ENCODE data around the gene FTO.

Gene FTO

DNA sequence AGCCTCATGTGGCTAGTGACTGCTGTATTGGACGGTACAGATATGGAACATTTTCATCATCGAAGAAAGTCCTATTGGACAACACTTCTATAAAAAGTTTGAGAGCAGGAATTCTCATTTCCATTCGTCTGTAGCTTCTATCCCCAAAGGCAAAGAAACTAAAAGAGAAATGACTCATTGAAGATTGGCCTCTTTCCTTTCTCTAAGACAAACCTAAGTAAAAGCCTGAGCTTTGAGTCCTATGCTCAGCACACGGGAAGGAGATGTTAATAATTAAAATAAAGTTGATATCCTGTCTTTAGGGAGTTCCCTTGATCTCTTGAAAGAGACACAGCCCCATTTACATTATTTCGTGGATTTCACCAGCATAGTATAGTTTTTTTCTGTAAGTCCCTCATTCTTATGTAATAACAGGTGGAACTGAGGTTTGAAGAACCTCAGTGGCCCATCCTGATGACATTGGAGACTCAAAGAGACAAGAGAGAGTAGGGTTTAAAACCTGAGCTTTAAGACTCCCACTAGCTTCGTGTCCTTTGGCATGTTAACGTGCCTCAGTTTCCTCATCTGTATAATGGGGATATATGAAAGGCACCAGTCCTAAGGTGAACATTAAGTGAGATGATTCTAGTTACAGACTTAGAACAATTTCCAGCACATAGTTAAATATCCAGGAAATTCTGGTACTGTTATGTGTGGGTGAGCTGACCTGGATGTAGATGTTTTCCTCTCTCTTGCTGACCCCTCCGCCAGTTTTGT, 408.7 kb downstream of the FTO start:
- FAIRE-seq: no peak
- DNase-seq (ENCODE audit: low spot score): no peak

DNA sequence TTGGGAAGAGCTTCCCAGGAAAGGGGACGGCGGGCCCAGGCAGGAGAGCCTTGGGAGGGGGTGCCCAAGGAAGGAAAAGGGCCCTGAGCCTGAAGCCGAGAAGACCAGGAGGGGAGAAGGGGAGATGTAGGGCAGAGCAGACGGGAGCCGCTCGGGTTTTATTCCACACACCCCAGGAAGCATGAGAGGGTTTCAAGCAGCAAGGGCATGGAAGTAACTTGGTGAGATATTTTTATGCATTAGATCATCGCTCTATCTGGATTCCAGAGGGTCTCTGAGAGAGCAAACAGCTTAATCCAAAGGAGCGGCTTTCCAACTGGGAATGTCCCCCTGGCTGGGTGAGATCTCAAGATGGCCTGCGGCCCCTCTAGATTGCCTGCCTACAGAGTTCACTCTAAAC, 411.6 kb downstream of the FTO start:
- FAIRE-seq (no peak), DNase-seq (ENCODE audit: low spot score) (no peak)

DNA sequence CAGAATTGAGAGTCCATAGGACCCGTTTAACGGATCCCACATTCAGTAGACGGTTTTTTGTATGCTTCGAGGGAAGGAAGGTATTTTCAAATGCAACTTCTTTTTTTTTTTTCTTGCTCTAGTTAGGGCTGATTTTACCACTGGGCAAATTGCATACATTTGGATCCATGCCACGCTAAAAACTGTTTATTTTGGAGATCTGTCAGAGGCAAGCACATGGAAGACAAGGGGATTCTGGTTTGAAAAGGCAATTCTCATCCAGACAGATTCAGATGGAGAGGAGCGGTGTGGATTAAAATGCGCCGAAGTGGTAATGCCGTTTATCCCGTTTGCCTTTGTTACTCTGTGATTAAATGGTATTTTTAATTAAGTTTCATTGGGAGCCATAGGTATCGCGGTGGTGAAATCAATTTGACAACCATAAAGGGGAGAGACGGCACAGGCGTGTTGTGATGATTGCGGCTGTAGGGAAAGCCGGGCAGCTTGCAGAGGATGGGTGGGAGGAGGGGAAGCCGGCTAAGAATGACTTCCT, 412.2 kb downstream of the FTO start:
- DNase-seq (ENCODE audit: low spot score) (no peak), FAIRE-seq (no peak)

DNA sequence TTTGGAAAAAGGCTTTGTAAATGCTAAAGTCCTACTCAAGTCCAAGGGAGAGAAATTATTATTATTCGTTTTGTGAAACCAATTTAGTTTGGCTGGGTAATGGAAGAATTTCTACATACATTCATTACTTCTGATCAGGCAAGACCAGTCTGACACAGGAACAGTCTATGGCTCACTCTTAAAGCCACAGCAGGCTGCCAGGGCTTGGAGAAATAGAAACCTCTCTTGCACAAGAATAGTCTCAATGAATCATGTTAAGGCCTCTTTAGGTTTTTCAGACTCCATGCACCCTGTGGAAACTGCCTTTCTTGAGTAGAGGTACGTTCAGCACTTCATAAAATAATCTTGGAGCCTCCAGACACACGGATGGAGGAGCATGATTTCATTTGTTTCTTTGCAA, 414.9 kb downstream of the FTO start:
- FAIRE-seq: no peak
- DNase-seq (ENCODE audit: low spot score): no peak

DNA sequence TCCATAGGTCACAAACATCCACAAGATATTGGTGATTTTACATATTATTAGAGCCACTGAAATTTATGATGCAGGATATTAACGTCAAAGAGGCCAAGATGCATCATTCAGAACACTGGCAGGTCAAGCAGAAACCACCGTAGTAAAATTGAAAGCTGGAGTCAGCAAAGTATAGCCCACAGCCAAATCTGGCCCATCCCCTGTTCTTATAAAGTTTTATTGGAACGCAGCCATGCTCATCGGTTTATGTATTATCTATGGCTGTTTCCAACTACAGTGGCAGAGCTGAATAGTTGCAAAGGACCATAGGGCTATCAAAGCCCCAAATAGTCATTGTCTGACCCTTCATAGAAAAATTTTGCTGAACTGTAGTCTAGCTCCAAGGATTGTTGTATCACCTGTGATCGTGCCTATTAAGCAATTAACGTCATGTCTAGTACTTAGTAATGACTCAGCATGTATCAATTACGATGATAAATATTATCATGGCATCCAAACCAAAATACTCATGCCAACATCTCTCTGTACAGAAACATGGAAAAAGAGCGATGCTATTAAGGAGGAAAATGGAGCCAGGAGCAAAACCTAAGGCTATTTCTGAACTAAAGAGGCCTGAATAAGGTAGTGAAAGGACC, 417.0 kb downstream of the FTO start:
- DNase-seq (ENCODE audit: low spot score): no peak
- FAIRE-seq: no peak

DNA sequence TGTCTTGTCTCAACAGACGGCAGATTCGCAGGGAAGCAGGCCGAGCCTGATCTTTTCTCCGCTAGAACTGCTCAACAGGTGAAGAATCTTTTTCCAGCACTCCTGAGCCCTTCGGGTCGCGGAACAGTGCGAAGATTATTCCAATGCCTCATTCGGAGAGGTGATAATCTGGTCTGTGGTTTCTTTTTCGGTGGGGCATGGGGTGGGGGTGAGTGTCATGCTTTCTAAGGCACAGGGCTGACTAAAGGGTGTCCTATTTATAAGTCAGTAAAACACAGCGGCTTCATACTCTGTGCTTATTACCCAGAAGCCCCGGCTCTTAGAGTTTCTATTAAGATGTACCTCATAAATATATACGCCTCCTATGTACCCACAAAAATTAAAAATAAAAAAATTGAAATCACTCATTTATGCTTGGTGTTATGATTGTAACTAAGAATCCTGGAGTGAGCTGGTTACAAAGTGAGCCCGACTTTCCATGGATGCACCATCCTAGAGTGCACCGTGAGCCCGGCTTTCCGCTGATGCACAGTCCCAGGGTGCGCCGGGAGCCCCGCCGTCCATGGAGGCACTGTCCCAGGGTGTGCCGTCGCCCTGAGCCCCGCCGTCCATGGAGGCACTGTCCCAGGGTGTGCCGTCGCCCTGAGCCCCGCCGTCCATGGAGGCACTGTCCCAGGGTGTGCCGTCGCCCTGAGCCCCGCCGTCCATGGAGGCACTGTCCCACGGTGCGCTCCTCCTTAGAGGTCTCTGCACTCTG, 417.8 kb downstream of the FTO start:
- FAIRE-seq (no peak), DNase-seq (ENCODE audit: low spot score) (no peak)

DNA sequence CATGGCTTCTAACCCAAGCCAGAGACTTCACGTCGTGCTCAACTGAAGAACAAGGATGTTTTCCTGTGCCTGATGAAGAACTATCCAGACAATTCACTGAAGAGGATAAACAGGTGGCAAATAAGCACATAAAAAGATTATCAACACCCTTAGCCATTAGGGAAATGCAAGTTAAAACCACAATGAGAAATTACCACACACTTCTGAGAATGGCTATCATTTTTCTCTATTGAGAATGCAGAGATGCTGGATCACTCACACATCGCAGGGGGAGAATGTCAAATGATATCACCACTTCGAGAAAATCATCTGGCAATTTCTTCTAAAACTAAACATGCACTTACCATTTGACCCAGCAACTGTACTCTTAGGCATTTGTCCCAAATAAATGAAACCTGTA, 419.8 kb downstream of the FTO start:
- no peak for FAIRE-seq
- DNase-seq (ENCODE audit: low spot score): no peak

DNA sequence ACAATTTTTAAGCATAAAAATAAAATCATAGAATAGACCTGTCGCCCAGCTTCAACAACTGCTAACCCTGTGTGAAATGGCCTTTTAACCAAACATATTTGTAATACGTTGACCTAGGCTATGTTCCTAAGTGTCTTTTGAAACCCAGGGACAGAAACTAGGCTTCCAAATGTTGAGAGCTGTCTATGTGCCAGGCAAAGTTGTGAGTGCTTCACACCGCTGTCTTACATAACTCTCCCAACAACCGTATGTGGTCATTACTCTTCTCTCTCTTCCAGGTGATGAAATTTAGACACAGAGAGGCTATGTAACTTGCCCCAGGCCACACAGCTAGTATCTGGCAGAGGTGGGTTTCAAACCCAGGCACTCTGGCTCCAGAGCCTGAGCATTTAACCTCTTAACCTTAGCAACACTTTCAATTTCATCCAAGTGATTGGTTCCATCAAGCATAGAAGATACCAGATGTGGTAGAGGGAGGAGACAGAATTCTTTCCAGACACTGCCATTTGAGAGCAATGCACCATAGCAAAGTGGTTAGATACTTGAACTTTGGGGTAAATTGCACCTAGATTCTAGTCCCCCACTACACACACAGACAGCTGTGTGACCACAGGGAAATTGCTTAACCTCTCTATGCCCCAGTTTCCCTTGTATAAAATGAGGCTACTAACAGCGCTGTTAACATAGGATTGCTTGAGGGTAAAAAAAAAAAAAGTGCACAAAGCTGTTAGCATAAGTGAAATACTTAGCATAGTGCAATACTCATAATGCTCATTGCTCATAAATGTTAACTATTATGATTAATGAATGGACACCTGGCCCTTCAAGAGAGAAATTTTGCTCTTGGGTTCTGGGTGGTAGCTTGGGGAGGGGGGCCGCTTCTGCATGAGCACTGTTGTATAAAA, 422.0 kb downstream of the FTO start:
- DNase-seq (ENCODE audit: low spot score): no peak
- no peak for FAIRE-seq

DNA sequence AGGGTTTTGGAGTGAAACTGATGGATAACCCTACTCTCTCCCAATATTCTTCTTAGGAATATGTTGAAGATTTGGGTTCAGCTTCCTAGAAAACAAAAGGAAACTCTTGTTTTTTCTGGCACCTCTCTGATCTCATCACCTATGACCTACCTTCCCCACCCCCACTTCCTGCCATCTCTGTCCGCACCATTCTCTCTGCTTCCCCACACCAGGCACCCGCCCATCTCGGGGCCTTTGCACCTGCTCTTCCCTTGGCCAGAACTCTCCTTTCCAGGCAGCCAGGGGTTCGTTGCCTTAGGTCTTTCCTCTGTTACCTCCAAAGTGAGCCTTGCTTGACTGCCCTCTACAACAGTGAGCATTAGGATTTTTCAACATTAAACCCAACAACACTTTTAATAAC, 423.0 kb downstream of the FTO start:
- DNase-seq (ENCODE audit: low spot score) (no peak), FAIRE-seq (no peak)

DNA sequence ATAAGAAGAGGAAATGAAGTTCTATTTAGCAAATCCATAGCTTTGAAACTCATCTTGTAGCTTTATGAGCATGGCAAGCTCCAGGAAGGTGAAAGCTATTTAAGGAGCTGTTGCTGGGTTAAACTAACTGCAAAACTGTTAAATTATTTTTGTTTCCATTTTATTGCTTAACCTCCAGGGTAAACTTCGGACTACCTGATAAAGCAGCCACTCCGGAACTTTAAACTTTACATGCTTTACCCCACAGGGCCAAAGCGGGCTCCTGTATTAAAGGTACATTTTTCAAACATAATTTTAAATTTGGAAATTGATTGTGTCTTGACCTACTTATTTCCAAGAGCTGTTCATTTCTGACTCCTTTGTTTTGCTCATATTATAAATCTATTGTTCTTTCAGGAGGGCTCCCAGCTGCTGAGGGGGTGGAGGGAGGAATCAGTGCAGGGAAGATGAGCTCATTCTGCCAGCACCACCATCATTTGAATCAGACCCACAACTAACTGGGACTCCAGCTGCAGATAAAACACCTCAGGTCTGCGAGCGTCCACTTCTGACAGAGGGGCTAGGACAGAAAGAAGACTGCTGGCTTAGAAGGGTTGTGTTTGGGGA, 424.8 kb downstream of the FTO start:
- FAIRE-seq (no peak), DNase-seq (ENCODE audit: low spot score) (no peak)

DNA sequence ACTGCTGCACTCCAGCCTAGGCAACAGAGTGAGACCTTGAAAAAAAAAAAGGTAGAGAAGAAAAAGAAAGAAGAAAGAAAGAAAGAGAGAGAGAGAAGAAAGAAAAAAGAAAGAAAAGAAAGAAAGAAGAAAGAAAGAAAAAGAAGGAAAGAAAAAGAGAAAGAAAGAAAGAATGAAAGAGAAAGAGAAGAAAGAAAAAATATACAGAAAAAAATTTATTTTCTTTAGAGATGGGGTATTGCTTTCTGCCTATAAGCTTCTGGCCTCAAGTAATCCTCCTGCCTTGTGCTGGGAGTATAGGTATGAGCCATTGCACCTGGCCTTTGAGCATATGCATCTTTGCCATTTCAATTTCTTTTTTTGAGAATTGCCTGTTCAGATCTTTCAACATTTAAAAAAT, 425.9 kb downstream of the FTO start:
- FAIRE-seq: no peak
- no peak for DNase-seq (ENCODE audit: low spot score)

DNA sequence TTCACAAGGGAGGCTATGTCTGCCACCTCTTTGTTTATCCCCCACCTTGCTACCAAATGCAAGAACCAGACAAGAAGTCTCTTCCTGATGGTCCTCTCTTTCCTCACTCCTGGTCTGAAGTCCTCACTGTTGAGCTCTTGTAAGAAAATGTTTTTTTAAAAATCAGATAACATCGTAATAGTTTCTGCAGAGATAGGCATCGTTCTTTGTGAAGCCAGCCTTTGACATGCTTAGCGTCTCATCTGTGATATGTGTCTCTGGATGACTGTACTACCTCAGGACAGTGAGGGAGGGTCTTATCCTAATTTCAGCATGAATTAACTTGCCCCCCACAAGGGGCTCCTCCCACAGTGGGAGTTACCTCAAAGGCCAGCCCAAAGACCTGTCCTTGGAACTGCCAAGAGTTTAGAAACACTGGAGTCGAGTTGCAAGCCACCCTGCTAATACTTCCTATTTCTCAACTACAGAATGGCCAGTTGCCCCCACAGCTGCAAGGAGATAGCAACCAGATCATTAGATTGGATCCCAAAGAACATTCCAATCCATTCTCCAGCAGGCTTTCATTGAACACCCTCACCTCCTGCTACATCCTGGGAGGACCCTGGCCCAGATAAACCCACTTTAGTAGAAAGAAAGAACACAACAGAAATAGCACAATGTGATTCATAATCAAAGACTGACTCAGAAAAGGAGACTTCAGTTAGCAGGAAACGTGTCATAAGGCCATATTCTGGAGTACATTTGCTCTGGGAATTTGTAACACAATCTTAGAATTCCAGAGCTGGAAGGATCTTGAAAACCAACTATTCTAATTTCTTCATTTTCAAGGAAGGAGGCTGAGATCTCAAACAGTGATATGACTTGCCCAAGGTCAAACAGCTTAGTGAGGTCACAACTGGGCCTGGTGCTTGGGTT, 431.7 kb downstream of the FTO start:
- FAIRE-seq: no peak
- DNase-seq (ENCODE audit: low spot score): peak; percentile 33

DNA sequence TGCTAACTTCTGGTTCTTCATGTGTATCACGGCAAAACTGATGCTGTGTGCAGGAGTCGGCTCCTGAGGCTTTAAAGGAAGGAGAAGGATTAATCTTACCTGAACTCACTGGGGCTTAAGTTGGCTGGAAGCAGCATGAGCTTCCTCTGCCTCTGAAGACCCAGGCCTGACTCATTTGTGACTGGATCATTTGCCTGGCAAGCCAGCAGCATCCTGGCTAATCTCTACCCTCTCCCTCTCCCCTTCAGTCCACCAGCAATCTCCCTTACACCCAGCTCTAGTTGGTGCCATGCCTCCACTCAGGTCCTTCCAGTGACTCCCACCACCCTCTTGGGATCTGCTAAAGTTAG, 432.3 kb downstream of the FTO start:
- no peak for FAIRE-seq
- DNase-seq (ENCODE audit: low spot score): peak; percentile 8

DNA sequence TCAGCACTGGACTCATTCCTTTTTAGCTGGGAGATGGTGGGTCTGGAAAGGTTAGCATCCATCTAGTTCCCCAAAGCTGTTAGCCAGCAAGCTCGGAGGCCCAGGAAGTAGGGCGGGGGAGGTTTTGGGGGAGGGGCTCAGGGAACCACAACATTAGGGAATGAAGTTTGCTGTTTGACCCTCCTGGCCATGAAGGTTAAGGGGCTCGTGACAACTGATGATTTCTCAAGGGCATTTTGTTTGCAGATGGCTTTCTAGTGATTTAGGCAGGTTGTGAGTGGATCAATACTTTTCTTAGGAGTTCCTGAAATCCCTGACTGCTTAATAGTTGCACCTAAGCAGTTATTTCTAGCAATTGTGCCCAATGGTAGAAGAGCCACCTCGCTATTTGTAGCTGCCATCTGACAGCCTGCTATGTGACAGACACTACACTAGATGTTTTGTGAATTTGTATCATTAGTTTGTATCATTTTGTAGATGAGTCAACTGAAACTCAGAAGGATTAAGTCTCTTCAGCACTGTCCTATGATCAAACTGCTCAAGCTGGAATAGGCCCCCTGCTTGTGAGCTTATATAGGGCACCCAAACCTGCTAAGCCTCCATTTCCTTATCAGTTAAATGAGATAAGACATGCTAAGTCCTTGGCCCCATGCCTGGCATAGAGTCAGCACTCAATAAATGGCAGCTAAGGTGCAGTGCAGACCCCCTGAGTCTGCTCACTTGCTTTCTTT, 436.3 kb downstream of the FTO start:
- no peak for DNase-seq (ENCODE audit: low spot score)
- no peak for FAIRE-seq

DNA sequence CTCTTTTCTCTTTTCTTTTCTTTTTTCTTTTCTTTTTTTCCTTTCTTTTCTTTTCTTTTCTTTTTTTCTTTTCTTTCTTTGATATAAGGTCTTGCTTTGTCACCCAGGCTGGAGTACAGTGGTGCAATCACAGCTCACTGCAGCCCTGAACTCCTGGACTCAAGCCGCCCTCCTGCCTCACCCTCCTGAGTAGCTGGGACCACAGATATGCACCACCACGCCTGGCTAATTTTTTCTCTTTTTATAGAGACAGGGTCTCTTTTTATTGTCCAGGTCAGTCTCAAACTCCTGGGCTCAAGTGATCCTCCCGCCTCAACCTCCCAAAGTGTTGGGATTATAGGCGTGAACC, 436.8 kb downstream of the FTO start:
- DNase-seq (ENCODE audit: low spot score) (no peak), FAIRE-seq (no peak)

DNA sequence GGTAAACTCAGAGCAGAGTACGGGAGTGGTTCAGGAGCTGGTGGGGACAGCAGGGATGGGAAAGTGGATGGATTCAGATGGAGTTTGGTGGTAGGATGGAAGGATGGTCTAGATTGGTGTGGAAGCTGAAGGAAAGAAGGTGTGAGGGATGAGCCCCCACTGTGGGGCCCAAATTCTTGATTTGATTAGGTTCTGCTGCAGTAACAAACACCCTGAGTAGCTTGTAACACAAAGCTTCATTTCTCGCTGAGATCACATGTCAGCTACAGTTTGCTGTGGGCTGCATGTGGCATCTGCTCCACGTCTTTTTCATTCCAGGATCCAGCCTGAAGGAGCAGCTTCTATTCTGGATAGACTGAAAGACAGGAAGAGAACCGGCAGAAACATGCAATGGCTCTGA, 438.8 kb downstream of the FTO start:
- FAIRE-seq: no peak
- no peak for DNase-seq (ENCODE audit: low spot score)

DNA sequence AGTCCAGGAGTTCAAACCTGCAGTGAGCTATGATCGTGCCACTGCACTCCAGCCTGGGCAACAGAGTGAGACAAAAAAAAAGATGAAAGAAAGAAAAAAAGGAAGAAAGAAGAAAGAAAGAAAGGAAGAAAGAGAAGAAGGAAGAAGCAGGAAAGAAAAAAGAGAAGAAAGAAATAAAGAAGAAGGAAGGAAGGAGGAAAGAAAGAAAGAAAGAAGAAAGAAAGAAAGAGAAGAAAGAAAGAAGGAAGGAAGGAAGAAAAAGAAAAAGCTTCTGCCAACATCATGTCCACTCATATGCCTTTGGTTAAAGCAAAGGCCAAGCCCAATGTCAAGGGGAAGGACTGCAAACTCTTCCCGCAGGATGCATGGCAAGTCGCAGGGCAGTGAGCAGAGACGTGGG, 439.5 kb downstream of the FTO start:
- no peak for DNase-seq (ENCODE audit: low spot score)
- FAIRE-seq: no peak

DNA sequence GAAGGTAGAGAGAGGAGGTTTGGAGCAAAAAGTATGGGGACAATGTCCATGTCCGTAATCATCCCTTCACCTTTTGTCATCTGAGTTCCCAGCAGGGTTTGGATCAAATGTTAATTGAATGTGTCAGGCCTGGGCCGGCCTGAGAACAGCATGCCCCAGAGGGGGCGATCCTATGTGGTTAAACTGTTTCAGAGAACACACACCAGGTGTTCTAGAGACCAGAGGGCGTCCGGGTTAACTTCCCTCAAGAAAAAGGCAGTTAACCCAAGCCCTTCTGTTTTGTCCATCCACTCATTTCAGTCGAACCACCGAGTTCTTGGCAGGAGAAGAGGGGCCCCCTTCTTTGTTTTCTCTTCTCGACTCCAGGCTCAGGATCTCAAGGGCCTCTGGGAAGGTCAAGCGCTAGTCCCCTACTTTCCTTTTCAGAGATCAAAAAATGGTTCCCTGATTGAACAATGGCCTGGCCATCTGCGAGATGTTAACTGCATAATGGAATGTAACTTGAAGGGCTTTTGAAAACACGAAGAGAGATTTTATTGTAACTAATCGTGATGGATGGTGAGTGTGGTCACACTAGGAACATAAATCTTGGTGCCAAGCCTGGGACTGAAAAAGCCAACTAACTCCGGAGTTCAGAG, 440.1 kb downstream of the FTO start:
- DNase-seq (ENCODE audit: low spot score) (no peak), FAIRE-seq (no peak)

DNA sequence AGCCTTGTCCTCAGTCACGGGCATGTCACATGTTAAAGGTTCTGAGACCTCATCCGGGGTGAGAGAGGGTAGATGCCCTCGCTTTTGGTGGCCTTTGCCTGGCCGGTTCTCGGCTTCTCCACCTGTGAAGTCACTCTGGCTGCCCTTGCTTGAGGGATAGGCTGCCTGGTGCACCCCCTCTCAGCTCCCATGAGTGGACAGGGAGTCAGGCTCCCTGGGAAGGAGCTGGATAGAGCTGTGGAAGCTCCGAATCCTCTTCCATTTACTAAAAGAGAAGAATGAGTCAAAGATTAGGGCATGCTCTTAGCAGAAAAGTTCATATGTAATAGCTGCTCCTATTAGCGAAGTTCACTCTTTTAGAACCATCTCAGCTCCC, 440.6 kb downstream of the FTO start:
- no peak for FAIRE-seq
- DNase-seq (ENCODE audit: low spot score): no peak
